GM18507 (cell line): ENCODE measurements around the gene PGLYRP1.

Source experiments
- DNase-seq: peaks from one replicate; pipeline ENCODE4 v3.0.0; 2011; ENCODE audit warnings: low read depth; ENCODE audit not compliant: insufficient read length; ENCODE audit errors: extremely low spot score
- FAIRE-seq: peaks from 2 replicates; lab custom pipeline; 2011; peaks lifted over from hg19 to GRCh38; lab: Jason Lieb, UNC

The PGLYRP1 gene

DNA sequence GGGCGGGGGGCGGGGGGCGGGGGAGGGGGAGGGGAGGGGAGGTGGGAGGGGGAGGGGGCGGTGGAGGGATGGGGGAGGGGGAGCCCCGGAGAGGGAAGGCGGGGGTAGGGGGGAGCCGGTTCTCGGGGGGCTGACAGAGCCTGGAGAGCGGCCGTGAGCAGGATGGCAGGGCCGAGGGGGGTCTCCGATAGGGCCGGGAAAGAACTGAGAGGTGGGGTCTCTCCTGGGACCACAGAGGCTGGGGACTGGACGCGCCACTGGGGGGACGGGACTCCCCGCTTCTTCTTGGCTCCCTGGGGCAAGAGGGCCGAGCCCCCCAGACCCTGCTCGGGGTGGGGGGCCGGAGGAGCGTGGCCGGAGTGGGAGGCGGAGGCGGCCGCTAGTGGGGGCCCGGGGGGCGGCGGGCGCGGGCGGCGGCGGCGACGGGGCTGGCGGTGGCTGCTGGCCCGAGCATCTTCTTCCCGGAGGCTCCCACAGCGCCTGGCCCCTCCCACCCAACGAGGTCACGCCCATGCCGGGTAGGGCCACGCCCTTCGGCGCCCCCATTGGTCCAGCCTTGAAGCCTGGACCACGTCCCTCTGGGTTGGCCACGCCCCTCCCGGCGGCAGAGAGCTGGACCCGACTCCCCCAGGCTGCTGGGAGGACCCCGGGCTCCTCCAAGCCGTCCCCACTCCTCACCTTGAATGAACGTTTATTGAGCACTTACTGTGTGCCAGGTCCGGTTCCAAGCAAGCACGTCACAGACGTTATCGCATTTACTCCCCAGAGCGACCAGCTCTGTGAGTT, 49.1 kb downstream of the PGLYRP1 start, which contains the start of gene NOVA2:
Gene NOVA2 (minus strand): TSS at position 313 of the 786 bp plus-strand sequence. CDS start 514 bp downstream, outside the sequence.
- DNase-seq (peak; percentile 56), FAIRE-seq (no peak)

DNA sequence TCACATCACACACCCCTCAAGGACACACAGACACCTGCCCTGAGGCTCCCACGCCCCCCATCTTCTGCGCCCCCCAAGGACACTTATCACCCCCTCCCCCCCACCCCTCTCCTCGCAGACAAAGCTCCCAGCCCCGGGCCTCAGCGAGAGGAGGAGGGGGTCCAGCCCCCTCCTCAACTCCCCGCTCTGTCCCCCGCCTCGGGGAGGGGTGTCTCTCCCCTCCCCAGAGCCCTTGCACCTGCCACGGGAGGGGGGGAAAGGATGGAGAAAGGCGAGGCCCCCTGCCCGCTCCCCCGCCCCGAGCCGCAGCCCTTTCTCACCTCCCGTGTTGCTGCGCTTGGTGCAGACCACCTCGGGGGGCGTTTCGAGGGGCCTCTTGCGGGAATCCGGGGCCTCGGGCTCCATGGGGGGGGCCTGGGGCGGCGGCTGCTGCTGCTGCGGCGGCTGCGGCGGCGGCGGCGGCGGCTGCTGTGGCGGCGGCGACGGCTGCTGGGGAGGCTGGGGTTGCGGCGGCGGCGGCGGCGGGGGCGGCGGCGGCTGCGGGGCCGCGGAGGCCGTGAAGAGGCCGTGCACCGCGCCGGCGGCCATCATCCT, 49.8 kb downstream of the PGLYRP1 start:
- DNase-seq: no peak

DNA sequence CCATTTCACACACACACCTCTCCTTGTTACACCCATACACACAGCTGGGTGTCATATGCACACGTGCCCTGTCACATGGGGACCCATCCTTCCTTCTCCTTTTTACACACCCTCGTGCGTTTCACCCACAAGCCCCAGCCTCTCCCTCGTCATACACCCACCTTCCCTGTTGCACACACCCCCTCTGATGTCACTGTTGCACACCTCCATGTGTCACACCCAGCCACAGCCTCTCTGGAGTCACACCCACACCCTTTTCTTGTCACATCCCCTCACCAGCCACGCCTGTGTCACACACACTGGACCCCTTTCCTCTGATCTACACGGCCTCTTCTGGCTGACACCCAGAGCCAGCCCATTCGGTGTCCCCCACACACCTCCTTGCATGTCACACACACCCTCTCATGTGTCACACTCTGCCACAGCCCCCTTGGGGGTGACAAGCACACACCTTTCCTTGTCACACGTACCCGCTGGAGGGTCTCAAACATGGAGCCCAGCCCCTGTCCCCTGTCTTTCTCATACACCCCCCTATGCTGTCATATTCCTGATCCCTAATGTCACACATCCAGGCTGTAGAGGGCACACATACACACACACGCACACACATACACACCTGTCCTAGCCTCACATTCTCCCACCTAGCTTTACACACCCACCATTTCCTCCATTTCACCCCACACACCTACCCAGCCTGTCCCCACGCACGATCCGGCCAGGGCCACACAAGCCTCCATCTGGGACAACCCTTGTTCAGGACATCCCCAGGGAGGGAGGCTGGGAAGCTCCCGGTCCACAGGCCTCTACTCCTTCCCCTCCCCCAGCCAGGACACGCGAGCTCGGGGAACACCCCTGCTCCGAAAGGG, 50.5 kb downstream of the PGLYRP1 start:
- FAIRE-seq (no peak), DNase-seq (no peak)

More for the DNA sequence above, 49.8 kb downstream of the PGLYRP1 start:
- FAIRE-seq: no peak

DNA sequence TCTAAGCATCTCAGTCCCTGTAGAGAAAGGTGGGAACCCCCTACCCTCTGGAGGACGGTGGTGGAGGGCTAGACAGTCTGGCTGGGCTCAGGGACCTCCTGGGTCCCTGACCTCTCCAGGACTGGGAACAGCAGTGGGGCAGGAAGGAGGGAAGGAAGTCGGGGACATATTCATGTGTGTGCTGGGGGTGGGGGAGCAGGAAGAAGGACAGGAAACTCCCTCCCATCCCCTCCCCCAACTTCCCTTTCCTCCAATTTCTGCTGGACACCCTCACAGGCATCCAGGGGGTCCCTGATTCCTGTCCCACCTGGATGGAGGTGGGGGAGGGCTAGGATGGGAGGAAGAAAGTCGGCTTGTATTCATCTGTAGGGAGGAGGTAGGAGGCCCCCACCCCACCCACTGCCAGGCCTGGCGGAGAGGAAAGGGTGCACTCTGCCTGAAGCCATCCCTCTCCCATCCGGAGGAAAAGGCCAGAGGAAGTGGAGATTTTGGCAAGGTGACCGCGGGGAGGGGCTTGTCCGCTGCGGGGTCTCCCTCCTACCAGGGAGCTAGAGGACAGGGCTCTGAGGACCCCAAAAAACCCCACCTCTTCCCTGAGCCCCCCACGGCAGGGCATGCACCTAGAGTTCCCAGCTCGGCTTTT, 51.5 kb downstream of the PGLYRP1 start:
- FAIRE-seq (no peak), DNase-seq (no peak)

DNA sequence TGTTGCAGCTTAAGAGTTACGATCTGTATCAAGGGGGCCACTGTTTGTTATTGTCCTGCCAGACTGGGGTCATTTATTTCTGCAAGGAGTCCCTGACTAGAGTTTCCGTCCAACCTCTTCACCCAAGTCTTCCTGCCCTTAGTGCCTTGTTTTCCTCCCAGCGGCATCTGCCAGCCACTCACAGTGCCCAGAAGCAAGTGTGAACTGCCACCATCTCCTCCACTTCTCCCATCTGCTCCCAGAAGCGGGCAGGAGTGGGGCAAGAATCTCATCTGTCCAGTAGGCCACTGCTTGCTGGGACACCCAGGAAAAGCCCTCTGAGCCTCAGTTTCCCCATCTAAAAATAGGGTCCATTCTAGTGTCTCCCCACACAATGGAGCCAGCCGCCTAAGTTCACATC, 53.2 kb downstream of the PGLYRP1 start:
- DNase-seq (no peak), FAIRE-seq (no peak)
